Suppressor macrophage (primary cell): ENCODE measurements around the gene SGK2.
A peak's percentile ranks its signal among the peaks of the same experiment; 100 is the strongest.
"Not testable (repeated sequence)": the region's sequence is repeated elsewhere in the genome, so short reads cannot be mapped to it uniquely, and the experiment has no call there.

Source experiments
- DNase-seq, 4 experiments: peaks; one replicate each; pipeline ENCODE4 v3.0.0-alpha.2; 2020 to 2022

The SGK2 gene

DNA sequence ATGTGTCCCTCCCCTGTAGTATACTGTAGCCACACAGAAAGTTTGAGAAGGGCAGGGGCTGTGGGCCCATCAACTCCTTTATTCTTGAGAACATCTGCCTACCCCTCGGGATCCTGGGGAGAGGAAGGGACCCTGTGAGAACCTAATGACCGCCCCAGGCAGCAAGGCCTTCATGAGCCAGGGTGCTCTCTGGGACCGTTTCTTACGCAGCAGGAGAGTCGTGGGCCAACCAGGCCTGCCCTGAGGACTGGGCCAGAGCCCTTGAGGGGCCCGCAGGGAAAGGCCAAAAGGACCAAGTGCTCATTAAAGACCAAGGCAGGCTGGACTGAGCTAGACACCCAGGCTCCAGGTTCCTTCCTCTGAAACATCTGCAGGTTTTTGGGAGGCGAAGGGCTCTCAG lies 5.2 kb downstream of the SGK2 start:
- DNase-seq, result no peak

- no peak for DNase-seq
Measured at GRCh38 chr20:43564455-43564854, 5.6 kb downstream of the SGK2 start.

DNA sequence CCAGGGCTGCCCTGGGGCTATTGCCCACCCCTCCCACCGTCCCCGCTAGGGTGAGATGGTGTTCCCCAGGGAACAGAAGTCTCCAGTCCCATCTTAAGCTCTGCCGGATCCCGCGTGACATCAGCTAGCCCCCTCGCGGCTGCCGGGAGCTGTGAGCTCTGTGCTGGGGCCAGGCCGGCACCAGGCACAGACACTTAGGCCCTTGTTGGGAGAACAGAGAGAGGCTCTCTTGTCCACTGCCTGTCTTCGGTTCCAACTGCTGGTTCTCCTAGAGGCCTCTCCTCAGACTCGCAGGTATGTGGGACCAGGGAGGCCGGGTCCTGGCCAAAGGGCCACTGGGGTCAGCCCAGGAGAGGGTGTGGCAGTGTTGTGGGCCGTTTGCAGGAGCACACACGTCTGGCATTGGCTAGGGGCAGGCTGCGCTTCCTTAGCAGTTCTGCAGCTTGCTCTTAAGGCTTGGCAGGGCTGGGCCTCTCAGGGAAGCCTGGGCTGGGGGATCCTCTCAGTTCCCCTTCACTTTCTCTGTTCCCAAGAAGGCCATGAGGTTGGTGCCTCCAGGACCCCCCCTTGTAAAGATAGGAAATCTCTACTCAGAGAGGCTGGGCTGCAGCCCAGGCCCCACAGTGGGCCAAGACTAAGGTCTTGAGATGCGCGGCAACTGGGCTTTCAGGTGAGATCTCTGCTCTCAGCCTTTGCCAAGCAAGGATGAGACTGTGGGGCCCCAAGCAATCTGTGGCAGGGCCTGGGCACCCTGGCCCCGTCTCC lies 6.3 kb downstream of the SGK2 start:
- no peak for DNase-seq

DNA sequence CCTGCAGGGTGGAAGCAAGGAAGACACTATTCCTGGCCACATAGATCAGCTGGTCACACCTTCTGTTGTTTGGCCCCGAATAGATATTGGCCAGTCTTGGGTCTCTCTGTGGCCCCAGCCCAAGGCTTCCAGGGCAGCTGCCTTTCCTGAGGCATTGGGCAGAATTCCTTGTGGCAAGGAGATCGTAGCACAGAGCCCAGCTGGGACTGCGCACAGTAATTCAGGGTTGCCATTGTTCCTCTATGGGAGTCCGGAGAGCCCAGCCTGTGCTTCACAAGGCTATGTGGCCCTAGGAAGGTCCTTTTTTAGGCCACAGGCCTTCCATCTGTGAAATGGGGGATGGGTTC lies 6.9 kb downstream of the SGK2 start:
- no peak for DNase-seq

DNA sequence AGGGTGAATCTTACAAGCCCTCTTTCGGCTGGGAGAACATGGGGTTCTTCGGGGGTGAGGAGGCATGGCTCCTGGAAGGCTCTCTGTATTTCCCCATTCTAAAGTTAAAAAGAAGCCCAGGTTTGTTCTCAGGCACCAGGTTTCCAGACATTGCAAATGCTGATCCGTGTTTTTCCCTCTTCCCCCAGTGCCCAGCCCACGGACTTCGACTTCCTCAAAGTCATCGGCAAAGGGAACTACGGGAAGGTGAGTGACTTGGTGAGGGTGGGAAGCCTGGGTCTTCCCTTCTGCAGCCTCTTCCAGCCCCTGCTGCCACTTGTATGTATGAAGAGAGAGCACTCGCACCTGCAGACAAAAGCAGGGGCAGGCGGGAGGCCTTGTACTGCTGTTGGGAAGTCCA lies 8.7 kb downstream of the SGK2 start:
- DNase-seq, result peak; percentile 29 to 71 (median 60)

GRCh38 chr20:43568706-43569105 lies 9.9 kb downstream of the SGK2 start:
- DNase-seq, result no peak

DNA sequence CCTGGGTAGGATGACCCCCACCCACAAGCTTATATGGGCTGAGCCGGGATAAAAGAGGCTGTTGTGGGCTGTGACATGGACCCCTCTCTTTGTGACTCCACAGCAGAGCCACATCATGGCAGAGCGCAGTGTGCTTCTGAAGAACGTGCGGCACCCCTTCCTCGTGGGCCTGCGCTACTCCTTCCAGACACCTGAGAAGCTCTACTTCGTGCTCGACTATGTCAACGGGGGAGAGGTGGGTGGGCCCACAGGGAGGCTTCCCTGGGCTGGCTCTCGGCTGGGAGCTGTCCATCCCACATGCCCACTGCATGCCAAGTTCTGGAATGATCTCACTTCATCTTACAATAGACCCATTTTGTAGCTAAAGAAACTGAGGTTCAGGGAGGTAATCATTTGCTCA lies 10.5 kb downstream of the SGK2 start:
- no peak for DNase-seq

DNA sequence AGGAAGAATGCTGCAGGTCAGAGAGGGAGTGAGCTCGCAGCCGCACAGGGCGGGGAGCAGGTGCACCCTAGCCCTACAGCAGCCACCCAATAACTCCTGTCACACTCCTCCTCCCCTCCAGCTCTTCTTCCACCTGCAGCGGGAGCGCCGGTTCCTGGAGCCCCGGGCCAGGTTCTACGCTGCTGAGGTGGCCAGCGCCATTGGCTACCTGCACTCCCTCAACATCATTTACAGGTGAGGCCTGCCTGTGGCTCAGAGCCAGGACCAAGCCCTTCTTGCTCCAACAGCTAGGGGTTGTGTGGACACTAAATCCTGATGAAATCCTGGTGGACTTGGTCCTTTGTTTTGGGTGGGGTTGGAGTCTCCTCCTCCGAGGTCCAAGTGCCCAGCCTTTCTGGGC lies 11.7 kb downstream of the SGK2 start:
- DNase-seq, result no peak

- no peak for DNase-seq
Measured at GRCh38 chr20:43571310-43571709, 12.5 kb downstream of the SGK2 start.

- DNase-seq, result no peak
Measured at GRCh38 chr20:43571771-43572170, 12.9 kb downstream of the SGK2 start.

DNA sequence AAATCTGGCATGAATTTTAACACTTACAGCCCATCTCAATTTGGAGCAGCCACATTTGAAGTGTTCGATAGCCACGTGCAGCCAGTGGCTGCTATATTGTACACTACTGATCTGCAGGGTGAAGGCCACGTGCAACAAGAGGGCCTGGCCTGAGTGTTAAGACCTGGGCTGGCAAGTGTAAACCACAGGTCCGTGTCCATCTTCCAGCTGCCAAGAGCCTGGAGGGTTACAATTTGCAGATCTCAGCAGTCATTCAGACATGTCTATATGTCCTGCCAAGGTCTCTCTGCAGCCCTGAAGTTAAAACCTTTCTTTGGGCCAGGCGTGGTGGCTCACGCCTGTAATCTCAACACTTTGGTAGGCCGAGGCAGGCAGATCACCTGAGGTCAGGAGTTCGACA lies 14.1 kb downstream of the SGK2 start:
- no peak for DNase-seq

DNA sequence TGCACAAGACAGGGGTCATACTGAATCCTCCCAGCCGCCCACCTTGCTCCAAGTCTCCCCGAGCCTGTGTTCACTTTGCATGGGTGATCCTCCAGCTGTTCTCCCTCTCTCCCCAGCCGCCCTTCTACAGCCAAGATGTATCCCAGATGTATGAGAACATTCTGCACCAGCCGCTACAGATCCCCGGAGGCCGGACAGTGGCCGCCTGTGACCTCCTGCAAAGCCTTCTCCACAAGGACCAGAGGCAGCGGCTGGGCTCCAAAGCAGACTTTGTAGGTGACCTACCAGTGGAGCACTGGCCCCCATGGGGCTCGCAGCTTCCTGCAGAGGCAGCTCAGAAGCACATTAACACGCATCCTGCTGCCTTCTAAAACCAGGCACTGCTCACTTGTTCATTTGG lies 17.3 kb downstream of the SGK2 start:
- DNase-seq, result no peak

DNA sequence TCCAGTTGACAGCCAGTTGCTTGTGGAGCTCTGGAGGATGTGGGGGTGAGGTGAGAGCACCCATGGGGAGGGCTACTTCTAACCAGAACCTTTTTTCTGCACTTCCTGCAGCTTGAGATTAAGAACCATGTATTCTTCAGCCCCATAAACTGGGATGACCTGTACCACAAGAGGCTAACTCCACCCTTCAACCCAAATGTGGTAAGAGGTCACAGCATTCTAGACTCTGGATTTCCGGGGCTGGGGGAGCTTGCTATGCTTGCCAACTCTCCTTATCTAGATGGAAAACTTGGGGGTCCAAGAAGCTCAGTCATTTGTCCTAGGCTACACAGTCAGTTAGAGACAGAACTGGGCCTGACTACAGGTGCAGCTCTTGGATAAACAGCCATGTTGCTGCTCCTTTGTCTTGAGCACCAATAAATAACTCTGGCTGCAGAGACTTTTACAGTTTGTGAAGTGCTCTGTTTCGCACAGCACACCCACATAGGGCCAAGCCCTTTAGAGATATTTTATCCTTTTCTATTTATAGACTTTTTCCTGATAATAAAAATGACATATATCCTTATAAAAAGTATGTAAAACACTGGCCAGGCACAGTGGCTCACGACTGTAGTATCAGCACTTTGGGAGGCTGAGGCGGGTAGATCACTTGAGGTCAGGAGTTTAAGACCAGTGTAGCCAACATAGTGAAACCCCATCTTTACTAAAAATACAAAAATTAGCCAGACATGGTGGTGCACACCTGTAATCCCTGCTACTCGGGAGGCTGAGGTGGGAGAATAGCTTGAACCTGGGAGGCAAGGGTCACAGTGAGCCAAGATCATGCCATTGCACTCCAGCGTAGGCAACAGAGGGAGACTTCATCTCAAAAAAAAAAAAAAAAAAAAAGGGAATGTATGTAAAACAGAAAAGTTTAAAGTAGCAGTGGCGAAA lies 21.3 kb downstream of the SGK2 start:
- no peak for DNase-seq

- DNase-seq, result no peak
Measured at GRCh38 chr20:43583133-43583864, 24.5 kb downstream of the SGK2 start.

DNA sequence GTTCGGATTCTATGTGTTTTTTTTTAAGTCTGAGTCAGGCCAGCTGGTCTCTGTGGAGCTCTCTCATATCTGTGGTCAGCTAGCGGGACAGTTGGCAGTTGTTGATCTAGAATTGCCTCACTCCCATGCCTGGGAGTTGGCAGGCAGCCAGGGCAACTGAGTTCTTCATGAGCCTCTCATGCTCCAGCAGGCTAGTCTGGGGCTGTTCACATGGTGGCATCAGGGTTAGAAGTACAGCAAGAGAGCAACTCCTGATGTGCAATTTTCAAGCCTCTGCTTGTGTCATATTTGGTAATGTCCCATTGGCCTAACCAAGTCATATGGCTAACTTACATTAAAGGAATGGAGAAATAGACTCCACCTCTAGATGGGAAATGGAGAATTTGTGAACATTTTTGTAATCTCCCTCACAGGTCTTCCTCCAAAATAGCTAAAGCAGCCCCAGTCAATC lies 25.2 kb downstream of the SGK2 start:
- peak; percentile 38 to 63 (median 56) for DNase-seq

DNA sequence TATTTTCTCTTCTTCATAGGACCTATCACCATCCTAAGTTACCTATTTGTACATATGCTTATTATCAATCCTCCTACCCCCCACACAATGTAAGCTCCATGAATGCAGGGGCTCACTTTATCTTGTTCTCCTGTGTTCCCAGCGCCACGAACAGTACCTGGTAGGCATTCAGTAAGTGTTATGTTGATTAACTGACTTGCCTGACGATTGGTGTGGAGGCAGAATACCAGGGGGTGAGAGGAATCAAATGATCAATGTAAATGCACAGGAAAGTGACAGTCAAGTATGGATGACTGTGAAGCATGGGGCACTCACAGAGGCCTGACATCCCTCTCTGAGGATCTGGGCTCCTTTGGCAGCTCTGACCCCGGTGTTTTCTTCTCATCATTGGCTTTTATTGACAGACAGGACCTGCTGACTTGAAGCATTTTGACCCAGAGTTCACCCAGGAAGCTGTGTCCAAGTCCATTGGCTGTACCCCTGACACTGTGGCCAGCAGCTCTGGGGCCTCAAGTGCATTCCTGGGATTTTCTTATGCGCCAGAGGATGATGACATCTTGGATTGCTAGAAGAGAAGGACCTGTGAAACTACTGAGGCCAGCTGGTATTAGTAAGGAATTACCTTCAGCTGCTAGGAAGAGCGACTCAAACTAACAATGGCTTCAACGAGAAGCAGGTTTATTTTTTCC lies 25.8 kb downstream of the SGK2 start:
- DNase-seq, result no peak

GRCh38 chr20:43586641-43587040 lies 27.8 kb downstream of the SGK2 start:
- no peak for DNase-seq

DNA sequence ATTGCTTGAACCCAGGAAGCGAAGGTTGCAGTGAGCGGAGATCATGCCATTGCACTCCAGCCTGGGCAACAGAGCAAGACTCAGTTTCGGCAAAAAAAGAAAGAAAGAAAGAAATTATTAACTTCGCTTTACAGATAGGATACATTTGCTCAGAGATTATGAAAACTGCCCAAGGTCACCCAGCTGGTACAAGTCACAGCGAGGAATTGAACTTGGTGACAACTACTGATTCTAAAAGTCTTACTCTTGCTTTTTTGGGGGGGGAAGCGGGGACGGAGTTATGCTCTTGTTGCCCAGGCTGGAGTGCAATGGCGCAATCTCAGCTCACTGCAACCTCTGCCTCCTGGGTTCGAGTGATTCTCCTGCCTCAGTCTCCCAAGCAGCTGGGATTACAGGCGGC lies 29.7 kb downstream of the SGK2 start:
- not testable (repeated sequence) for DNase-seq

- DNase-seq, result peak in 1 of 4 experiments; percentile 13
Measured at GRCh38 chr20:43590036-43590391, 31.2 kb downstream of the SGK2 start.

DNA sequence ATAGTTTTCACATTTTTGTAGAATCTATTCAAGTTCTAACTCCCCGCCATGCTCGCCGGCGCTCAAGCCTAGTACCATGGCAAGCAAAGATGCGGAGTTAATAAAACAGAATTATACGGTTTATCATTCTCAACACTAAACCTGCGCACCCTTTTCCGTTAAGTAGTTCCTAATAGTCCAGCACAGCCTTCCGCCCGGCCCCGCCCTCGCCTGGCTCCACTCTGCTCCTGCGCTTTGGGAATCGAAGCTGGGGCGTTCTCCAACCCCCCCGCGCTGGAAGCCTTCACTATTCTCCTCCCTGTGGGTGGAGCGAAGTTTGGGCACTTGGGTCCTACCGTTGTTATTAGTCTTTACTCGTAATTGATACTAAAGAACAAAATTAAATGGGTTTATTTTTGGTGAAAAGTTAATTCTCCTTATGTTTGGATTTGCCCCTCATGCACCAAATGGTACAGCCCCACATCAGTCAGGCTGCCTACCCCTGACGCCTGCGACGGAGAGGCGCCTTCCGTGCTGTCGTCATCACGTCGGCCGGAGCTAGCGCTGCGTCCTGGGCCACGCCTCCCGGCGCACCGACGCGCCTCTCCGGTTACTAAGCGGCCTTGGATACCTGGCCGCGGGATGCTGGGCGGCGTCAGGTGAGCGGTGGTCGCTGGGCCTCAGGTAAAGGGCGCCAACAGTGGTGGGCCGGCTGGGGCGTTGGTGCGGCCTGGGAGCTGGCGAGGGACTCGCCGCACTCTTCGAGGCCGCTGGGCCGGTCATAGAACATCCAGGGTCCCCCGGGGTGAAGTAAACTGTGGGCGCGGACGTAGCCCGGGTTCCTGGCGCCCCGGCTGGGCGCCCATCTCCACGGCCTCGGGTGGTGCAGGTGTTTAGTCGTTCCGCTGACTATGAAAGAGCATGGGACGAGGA lies 31.8 kb downstream of the SGK2 start, which contains the start of gene IFT52:
Gene IFT52 (plus strand): TSS at position 546 of the 912 bp plus-strand sequence. CDS start 3,762 bp downstream, outside the sequence.
- peak; percentile 90 to 96 (median 94) for DNase-seq

DNA sequence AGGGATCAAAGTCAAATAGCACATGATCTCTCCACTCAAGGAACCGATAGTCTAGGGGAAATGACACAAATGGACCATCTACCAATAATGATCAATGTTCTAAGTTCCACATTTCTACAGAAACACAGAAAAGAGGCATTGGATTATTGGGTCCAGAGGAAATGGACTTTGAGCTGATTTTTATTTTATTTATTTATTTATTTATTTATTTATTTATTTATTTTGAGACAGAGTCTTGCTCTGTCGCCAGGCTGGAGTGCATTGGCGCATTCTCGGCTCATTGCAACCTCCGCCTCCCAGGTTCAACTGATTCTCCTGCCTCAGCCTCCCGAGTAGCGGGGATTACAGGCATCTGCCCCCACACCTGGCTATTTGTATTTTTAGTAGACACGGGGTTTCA lies 43.1 kb downstream of the SGK2 start:
- not testable (repeated sequence) for DNase-seq
